Gastroesophageal sphincter (tissue), 4 donors: ENCODE data around the gene CCDC74B. TPM values are rescaled to one million over a fixed set of nuclear protein-coding genes. Genes with fewer than 3 reads are reported as not detected.
"Not testable (repeated sequence)": the region's sequence is repeated elsewhere in the genome, so short reads cannot be mapped to it uniquely, and the experiment has no call there.

Experiments used
- ATAC-seq: fragments of 150-250 bp; one replicate; pipeline ENCODE4 v1.9.1; 2016; ENCODE audit warnings: mild to moderate bottlenecking, moderate library complexity
- H3K27ac ChIP-seq, 4 donors: fragments of 200-600 bp; sonication (generic) in 3 of 4; 1 replicate in 3 of 4; 2 replicates in 1 of 4; pipeline ENCODE4 v1.5.1; 2016 to 2019
- H3K27me3 ChIP-seq: fragments of 200-600 bp; sonication (generic); one replicate; pipeline ENCODE4 v1.5.1; 2019
- H3K36me3 ChIP-seq, 2 donors: fragments of 200-600 bp; sonication (generic); one replicate each; pipeline ENCODE4 v1.5.1; 2019; ENCODE audit warnings: control low read depth in 1 of 2
- H3K4me1 ChIP-seq, 3 donors: fragments of 200-600 bp; sonication (generic); 1 replicate in 2 of 3; 2 replicates in 1 of 3; pipeline ENCODE4 v1.5.1; 2016 to 2019; ENCODE audit warnings: control low read depth in 2 of 3
- H3K4me3 ChIP-seq, 2 donors: fragments of 200-600 bp; sonication (generic); one replicate each; pipeline ENCODE4 v1.5.1; 2019; ENCODE audit warnings: mild to moderate bottlenecking in 1 of 2, moderate library complexity in 1 of 2
- H3K9me3 ChIP-seq, 3 donors: fragments of 200-600 bp; sonication (generic); one replicate each; pipeline ENCODE4 v1.5.1; 2017 to 2019; ENCODE audit warnings: control low read depth in 2 of 3
- EP300 ChIP-seq: sonication (generic); formaldehyde crosslinking; IDR thresholded peaks from one replicate; pipeline ENCODE4 v1.6.1; 2017; ENCODE audit warnings: antibody characterized with exemption, mild to moderate bottlenecking
- POLR2A ChIP-seq, 2 donors: fragments of 450-650 bp; IDR thresholded peaks; one replicate each; pipeline ENCODE4 v1.6.1; 2017; ENCODE audit warnings: antibody characterized with exemption in 2 of 2, mild to moderate bottlenecking in 2 of 2, moderate library complexity in 1 of 2
- POLR2AphosphoS5 ChIP-seq: sonication (generic); formaldehyde crosslinking; IDR thresholded peaks from one replicate; pipeline ENCODE4 v1.6.1; 2017; ENCODE audit warnings: antibody characterized with exemption
- WGBS, 2 donors: methylation state at CpG; one replicate each; pipeline ENCODE4 v1.1.5; 2018; ENCODE audit warnings: low coverage in 1 of 2; 5-methylcytosine and 5-hydroxymethylcytosine counted together
- total RNA-seq, 4 donors: library from RNA; depleted of rRNA; stranded (reverse); fragments of >200 nt; gene quantifications; one replicate each; pipeline ENCODE4 v1.1.0, GENCODE V29; 2016
- TF ChIP-seq, protein P1 (sequence below), 4 experiments: fragments of 200-600 bp in 2 of 4; fragments of 450-650 bp in 2 of 4; sonication (generic) in 1 of 4; IDR thresholded peaks; one replicate each; pipeline ENCODE4 v1.5.1; 2017 to 2019; ENCODE audit warnings: antibody characterized with exemption in 4 of 4, mild to moderate bottlenecking in 2 of 4, moderate library complexity in 2 of 4

Gene CCDC74B
- total RNA-seq, 4 donors from 2014 or later, result 2.0 to 5.1 (median 4.3) TPM

DNA sequence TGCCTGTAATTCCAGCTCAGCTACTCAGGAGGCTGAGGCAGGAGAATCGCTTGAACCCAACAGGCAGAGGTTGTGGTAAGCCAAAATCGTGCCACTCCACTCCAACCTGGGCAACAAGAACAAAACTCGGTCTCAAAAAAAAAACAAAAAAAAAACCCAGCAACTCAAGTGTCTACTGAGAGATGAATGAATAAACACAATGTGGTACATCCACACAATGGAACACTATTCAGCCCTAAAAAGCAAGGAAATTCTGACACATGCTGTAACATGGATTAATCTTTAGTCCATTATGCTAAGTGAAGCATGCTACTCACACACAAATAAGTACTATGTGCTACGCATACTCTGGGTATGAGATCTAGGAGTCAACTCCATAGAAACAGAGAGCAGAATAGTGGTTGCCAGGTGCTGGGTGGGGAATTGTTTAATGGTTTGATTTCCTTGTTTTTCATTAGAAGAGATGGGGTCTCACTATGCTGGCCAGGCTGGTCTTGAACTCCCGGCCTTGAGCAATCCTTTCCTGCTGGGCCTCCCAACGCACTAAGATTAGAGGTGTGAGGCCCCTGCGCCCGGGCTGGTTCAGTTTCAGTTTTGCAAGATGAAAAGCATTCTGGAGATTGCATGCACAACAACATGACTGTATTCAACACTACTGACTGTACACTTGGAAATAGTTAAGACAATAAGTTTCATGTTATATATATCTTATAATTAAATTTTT is 20.5 kb upstream of the CCDC74B start:
- peaks cover 0 to 99% of the 10 kb centered on the region in 2 donors for H3K36me3 ChIP-seq
- no peaks in the 10 kb centered on the region for H3K9me3 ChIP-seq
- ATAC-seq, result no peak
- no peak overlapping the region for H3K4me3 ChIP-seq
- H3K27me3 ChIP-seq, result no peaks in the 10 kb centered on the region
- H3K27ac ChIP-seq, result no peak overlapping the region
- TF ChIP-seq EP300, result no peak
- TF ChIP-seq, protein P1, sequence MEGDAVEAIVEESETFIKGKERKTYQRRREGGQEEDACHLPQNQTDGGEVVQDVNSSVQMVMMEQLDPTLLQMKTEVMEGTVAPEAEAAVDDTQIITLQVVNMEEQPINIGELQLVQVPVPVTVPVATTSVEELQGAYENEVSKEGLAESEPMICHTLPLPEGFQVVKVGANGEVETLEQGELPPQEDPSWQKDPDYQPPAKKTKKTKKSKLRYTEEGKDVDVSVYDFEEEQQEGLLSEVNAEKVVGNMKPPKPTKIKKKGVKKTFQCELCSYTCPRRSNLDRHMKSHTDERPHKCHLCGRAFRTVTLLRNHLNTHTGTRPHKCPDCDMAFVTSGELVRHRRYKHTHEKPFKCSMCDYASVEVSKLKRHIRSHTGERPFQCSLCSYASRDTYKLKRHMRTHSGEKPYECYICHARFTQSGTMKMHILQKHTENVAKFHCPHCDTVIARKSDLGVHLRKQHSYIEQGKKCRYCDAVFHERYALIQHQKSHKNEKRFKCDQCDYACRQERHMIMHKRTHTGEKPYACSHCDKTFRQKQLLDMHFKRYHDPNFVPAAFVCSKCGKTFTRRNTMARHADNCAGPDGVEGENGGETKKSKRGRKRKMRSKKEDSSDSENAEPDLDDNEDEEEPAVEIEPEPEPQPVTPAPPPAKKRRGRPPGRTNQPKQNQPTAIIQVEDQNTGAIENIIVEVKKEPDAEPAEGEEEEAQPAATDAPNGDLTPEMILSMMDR (IDR thresholded peaks at IDR 0.05), result no peak
- no peak for TF ChIP-seq POLR2AphosphoS5
- no peak for TF ChIP-seq POLR2A (IDR thresholded peaks at IDR 0.05)
- H3K4me1 ChIP-seq, result no peaks in the 10 kb centered on the region
- 94% methylated on average over 2 to 8 of the region's 8 CpGs for WGBS, 2 donors

DNA sequence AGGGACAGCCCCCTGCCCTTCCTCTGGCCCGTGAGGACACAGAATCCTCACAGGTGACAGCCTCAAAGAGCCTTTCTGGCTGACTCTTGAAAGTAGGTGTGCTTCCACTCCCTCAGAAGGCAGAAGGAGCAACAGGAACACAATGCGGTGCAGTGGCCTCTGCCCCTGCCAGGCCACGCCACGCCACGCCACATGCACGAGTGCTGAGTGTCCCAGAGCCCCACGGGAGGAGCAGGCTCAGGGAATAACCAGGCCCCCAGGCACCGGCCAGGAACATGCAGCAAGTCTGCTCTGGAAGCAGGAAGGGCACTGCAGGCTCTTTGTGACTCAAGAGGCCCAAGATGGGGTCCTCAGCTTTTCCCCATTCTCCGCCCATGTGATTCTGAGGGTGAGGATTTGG is 18.1 kb upstream of the CCDC74B start:
- no peak overlapping the region for H3K27ac ChIP-seq
- no peaks in the 10 kb centered on the region for H3K27me3 ChIP-seq
- H3K4me1 ChIP-seq, result no peaks in the 10 kb centered on the region
- no peaks in the 10 kb centered on the region for H3K9me3 ChIP-seq
- H3K4me3 ChIP-seq, result no peak overlapping the region
- ATAC-seq, result no peak
- TF ChIP-seq, protein P1 (IDR thresholded peaks at IDR 0.05), result no peak
- TF ChIP-seq POLR2A (IDR thresholded peaks at IDR 0.05), result no peak
- no peak for TF ChIP-seq POLR2AphosphoS5
- TF ChIP-seq EP300, result no peak
- peaks cover 0 to 99% of the 10 kb centered on the region in 2 donors for H3K36me3 ChIP-seq
- WGBS, 2 donors, result 100% methylated on average over 4 of the region's 9 CpGs; no CpG with 5 or more reads in 1 of the 2 donors

DNA sequence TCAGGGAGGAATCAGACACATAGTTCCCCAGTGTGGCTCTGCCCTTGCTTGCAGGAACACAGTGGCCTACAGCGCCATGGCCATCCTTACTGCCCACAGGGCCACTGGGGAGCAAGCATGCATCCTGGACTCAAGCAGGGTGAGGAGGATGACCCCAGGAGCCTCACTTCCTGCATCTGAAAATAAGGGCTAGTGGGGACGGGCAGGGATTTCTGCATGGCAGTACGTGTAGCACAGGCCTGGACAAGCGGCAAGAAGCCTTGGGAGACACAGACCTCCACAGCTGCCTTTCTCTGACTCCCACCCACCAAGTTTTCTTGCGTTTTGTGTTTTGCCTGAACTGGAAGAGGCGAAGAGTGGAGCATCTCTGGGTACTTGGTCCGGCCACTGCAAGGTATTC is 17.6 kb upstream of the CCDC74B start:
- H3K4me3 ChIP-seq, ATAC-seq, H3K9me3 ChIP-seq, H3K27ac ChIP-seq, H3K4me1 ChIP-seq, H3K27me3 ChIP-seq: not testable (repeated sequence)
- WGBS, 2 donors, result 96% methylated on average over 4 of the region's 7 CpGs; no CpG with 5 or more reads in 1 of the 2 donors
- peaks cover 0 to 99% of the 10 kb centered on the region in 2 donors for H3K36me3 ChIP-seq

DNA sequence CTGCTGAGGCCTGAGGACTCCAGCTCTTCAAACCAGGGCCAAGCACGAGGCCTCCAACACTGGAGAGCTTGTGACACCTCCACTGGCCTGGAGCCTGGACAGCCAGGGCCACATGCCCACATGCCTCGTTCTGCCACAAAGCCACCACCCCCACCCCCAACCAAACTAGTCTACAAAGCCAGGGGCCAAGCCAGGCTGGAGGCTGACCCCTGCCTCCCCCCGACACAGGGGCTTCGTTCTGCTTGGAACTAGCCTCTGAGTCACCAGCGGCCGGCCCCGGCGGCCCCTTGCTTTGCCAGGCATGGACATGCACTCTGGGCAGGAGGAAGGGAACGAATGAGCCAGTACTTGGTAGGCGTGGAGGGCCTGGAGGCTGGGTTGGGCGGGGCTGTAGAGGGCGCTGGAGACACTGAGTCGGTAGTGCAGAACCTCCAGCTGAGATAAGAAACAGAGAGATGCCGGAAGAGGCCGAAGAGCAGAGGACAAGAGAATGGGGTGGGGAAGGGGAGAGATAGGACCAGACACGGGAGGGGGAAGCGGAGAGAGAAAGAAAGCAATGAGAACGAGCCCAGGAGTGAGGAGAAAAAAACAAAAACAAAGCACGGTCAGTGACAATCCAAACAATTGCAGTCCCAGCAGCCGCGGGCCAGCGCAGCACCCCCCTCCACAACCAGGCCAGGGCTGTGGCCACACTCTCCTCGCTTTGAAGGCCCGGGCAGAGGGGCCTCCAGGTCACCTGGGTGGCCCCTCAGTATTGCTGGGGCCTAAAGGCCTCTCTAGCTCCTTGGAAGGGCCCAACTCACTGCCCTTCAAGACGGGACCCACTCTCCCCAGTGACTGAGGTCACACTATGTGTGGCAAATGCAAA is 16.2 kb upstream of the CCDC74B start:
- H3K4me1 ChIP-seq, H3K4me3 ChIP-seq, ATAC-seq, H3K27ac ChIP-seq, H3K27me3 ChIP-seq, H3K9me3 ChIP-seq: not testable (repeated sequence)
- 73 to 77% methylated on average over 5 to 7 of the region's 25 CpGs for WGBS, 2 donors
- peaks cover 0 to 95% of the 10 kb centered on the region in 2 donors for H3K36me3 ChIP-seq

DNA sequence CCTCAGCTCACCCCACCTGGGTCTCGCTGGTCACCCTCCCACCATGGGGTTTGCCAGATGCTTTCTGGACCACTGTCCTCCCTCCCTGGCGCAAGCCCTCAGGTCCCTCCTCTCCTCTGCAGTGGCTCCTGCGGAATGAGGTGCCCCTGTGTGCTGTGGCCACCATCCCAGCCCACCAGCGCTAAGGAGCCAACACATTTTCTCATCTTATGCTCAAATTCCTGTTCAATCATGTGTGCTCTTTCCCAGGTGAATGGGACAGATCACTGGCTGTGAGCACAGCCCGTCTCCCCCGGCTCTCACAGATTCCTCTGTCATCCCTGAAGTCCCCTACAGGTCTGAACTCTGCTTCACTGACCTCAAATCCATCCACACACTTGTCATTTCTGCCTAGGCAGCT is 15.2 kb upstream of the CCDC74B start:
- Histone ChIP-seq H3K9me3 (no peaks in the 10 kb centered on the region), H3K36me3 (peaks cover 0 to 95% of the 10 kb centered on the region in 2 donors), H3K4me1 (peaks cover 0 to 3% (median 0%) of the 10 kb centered on the region in 3 donors), H3K4me3 (no peak overlapping the region), H3K27me3 (no peaks in the 10 kb centered on the region), H3K27ac (no peak overlapping the region)
- TF ChIP-seq, protein P1 (IDR thresholded peaks at IDR 0.05), result no peak
- TF ChIP-seq EP300 (no peak), POLR2AphosphoS5 (no peak), POLR2A (IDR thresholded peaks at IDR 0.05) (no peak)
- no peak for ATAC-seq
- WGBS, 2 donors, result 100% methylated on average over 4 of the region's 6 CpGs; no CpG with 5 or more reads in 1 of the 2 donors

DNA sequence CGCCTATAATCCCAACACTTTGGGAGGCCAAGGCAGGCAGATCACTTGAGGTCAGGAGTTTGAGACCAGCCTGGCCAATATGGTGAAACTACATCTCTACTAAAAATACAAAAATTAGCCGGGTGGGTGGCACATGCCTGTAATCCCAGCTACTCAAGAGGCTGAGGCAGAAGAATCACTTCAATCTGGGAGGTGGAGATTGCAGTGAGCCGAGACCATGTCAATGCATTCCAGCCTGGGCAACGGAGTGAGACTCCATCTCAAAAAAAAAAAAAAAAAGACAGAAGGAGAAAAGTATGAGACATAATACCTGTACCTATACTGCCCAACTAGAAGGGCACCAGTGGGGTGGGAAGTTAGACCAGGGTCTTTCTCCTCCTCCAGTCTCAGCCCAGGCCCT is 14.5 kb upstream of the CCDC74B start:
- H3K4me1 ChIP-seq, H3K27ac ChIP-seq, H3K27me3 ChIP-seq, ATAC-seq, H3K4me3 ChIP-seq, H3K9me3 ChIP-seq: not testable (repeated sequence)
- 89% methylated on average over 3 of the region's 4 CpGs; no CpG with 5 or more reads in 1 of the 2 donors for WGBS, 2 donors
- H3K36me3 ChIP-seq, result peaks cover 0 to 95% of the 10 kb centered on the region in 2 donors
